Thyroid gland (tissue), 4 donors: ENCODE results near the gene EFNB1. TPM values are rescaled to one million over a fixed set of nuclear protein-coding genes. Genes with fewer than 3 reads are reported as not detected.

Source experiments
- DNase-seq, 2 donors: peaks; one replicate each; pipeline ENCODE4 v3.0.0-alpha.2; 2019
- H3K27ac ChIP-seq, 3 donors: fragments of 200-600 bp; sonication (generic); 1 replicate in 2 of 3; 2 replicates in 1 of 3; pipeline ENCODE4 v1.5.1; 2016 to 2019; ENCODE audit warnings: mild to moderate bottlenecking in 1 of 3, moderate library complexity in 1 of 3
- H3K27me3 ChIP-seq: fragments of 200-600 bp; sonication (generic); one replicate; pipeline ENCODE4 v1.5.1; 2019
- H3K36me3 ChIP-seq, 2 donors: fragments of 200-600 bp; sonication (generic); one replicate each; pipeline ENCODE4 v1.5.1; 2016 to 2019
- H3K4me1 ChIP-seq, 2 donors: fragments of 200-600 bp; sonication (generic); one replicate each; pipeline ENCODE4 v1.5.1; 2017 to 2019
- H3K4me3 ChIP-seq, 3 donors: fragments of 200-600 bp; sonication (generic); replicated peaks in 1 of 3; 1 replicate in 2 of 3; 2 replicates in 1 of 3; pipeline ENCODE4 v1.5.1; 2016; ENCODE audit warnings: mild to moderate bottlenecking in 1 of 3
- H3K9me3 ChIP-seq: fragments of 200-600 bp; sonication (generic); one replicate; pipeline ENCODE4 v1.5.1; 2017
- CTCF ChIP-seq, 6 experiments: fragments of 200-600 bp in 3 of 6; fragments of 450-650 bp in 3 of 6; sonication (generic) in 3 of 6; IDR thresholded peaks; one replicate each; pipeline ENCODE4 v1.5.1; 2016 to 2019; ENCODE audit warnings: antibody characterized with exemption in 6 of 6, mild to moderate bottlenecking in 2 of 6, inconsistent platforms in 1 of 6, moderate library complexity in 1 of 6
- POLR2A ChIP-seq, 2 donors: fragments of 450-650 bp; IDR thresholded peaks; one replicate each; pipeline ENCODE4 v1.6.1; 2017; ENCODE audit warnings: antibody characterized with exemption in 2 of 2, mild to moderate bottlenecking in 2 of 2, moderate library complexity in 1 of 2
- WGBS, 2 donors: methylation state at CpG; one replicate each; pipeline ENCODE4 v1.1.5; 2017; 5-methylcytosine and 5-hydroxymethylcytosine counted together
- intact Hi-C: fragments of 100-400 bp; cut with DNase I; formaldehyde crosslinking; loops from one replicate; pipeline ENCODE4 v1.15.1; 2023
- total RNA-seq, 4 donors: library from RNA; depleted of rRNA; stranded (reverse); fragments of >200 nt; gene quantifications; one replicate each; pipeline ENCODE4 v1.2.3, GENCODE V29; 2016

Gene EFNB1
- total RNA-seq, 4 donors from 2014 or later = 17.6 to 26.9 (median 20.8) TPM

- Histone ChIP-seq H3K4me1 (no peaks in the 10 kb centered on the region), H3K9me3 (no peaks in the 10 kb centered on the region), H3K4me3 (no peak overlapping the region), H3K27me3 (no peaks in the 10 kb centered on the region), H3K36me3 (no peaks in the 10 kb centered on the region), H3K27ac (no peak overlapping the region)
- DNase-seq = no peak
- no peak for TF ChIP-seq CTCF (IDR thresholded peaks at IDR 0.05)
- TF ChIP-seq POLR2A (IDR thresholded peaks at IDR 0.05) = no peak
- 90 to 93% methylated on average over 8 of the region's 8 CpGs for WGBS, 2 donors
- intact Hi-C loops = no loop called here
Observed at GRCh38 chrX:68848189-68848940, 19.5 kb downstream of the EFNB1 start.

DNA sequence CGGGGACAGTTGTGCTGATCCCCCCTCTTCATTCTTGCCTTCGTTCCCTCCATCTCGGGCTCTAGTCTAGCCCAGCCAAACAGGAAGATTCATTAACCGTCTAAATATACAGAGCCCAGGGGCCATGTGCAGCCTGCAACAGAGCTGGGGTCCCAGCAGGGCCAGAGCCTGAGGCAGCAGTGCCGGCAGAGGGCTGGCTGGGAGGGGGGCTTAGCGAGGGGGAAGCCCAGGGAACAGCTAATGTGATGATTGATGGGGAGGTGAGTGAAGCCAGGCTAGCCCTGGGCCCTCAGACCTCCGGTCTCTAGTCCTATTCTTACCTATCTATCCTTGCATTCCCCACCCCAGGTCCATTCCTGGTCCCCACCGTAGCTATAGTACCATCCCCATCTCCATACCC lies 22.3 kb downstream of the EFNB1 start:
- no peaks in the 10 kb centered on the region for H3K4me1 ChIP-seq
- H3K4me3 ChIP-seq = no peak overlapping the region
- intact Hi-C loops = no loop called here
- H3K27ac ChIP-seq = no peak overlapping the region
- WGBS, 2 donors = 83 to 89% methylated on average over 2 to 6 of the region's 8 CpGs
- H3K9me3 ChIP-seq = no peaks in the 10 kb centered on the region
- H3K36me3 ChIP-seq = no peaks in the 10 kb centered on the region
- H3K27me3 ChIP-seq = no peaks in the 10 kb centered on the region
- no peak for DNase-seq
- TF ChIP-seq CTCF (IDR thresholded peaks at IDR 0.05) = no peak
- TF ChIP-seq POLR2A (IDR thresholded peaks at IDR 0.05) = no peak

GRCh38 chrX:68852046-68852445 lies 23.2 kb downstream of the EFNB1 start:
- H3K27me3 ChIP-seq = no peaks in the 10 kb centered on the region
- TF ChIP-seq CTCF (IDR thresholded peaks at IDR 0.05) (no peak), POLR2A (IDR thresholded peaks at IDR 0.05) (no peak)
- intact Hi-C loops = no loop called here
- no peak overlapping the region for H3K27ac ChIP-seq
- no peaks in the 10 kb centered on the region for H3K36me3 ChIP-seq
- no peak overlapping the region for H3K4me3 ChIP-seq
- 50 to 75% methylated on average over 1 to 2 of the region's 3 CpGs for WGBS, 2 donors
- no peaks in the 10 kb centered on the region for H3K4me1 ChIP-seq
- no peaks in the 10 kb centered on the region for H3K9me3 ChIP-seq
- DNase-seq = no peak

DNA sequence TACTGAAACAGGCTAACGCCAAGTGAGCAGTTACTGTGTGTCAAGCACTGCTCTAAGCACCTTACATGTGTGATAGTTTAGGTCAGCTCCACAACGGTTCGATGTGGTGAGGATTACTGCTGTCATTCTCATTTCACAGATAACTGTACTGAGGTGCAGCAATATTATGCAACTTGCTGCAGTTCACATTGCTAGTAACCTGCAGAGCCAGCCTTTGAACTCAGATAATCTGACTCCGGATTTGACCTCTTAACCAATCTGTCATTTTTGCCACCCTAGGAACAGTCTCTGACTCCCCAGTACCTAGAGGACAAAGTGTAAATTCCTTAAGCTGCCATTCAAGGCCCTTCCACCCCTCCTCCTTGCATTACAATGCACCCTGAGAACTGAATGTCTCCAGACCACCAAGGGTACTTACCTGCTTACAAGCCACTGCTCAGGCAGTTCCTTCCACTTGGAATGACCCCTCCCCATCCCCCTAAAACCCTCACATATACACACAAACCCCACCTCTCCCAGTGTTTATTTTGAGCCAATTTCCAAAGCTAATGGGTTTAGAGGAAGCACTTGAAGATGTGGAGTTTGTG lies 24.9 kb downstream of the EFNB1 start:
- intact Hi-C loops = no loop called here
- no peak for TF ChIP-seq CTCF (IDR thresholded peaks at IDR 0.05)
- TF ChIP-seq POLR2A (IDR thresholded peaks at IDR 0.05) = no peak
- WGBS, 2 donors = 62 to 65% methylated on average over 3 to 4 of the region's 4 CpGs

GRCh38 chrX:68865300-68865699 lies 36.5 kb downstream of the EFNB1 start:
- no peak for DNase-seq
- TF ChIP-seq POLR2A (IDR thresholded peaks at IDR 0.05) = no peak
- no peak for TF ChIP-seq CTCF (IDR thresholded peaks at IDR 0.05)

More for the DNA sequence above, 24.9 kb downstream of the EFNB1 start:
- Histone ChIP-seq H3K4me3 (no peak overlapping the region), H3K9me3 (no peaks in the 10 kb centered on the region), H3K27ac (no peak overlapping the region), H3K27me3 (no peaks in the 10 kb centered on the region), H3K4me1 (no peaks in the 10 kb centered on the region), H3K36me3 (no peaks in the 10 kb centered on the region)
- no peak for DNase-seq

More at GRCh38 chrX:68865300-68865699, 36.5 kb downstream of the EFNB1 start:
- Histone ChIP-seq H3K4me3 (no peak overlapping the region), H3K27ac (no peak overlapping the region), H3K4me1 (no peaks in the 10 kb centered on the region), H3K9me3 (no peaks in the 10 kb centered on the region), H3K27me3 (no peaks in the 10 kb centered on the region), H3K36me3 (no peaks in the 10 kb centered on the region)
- intact Hi-C loops = no loop called here
- 80 to 83% methylated on average over 1 to 2 of the region's 2 CpGs for WGBS, 2 donors
